HepG2 (cell line): Measurements from ENCODE around the gene PARP3. TPM values are rescaled to one million over a fixed set of nuclear protein-coding genes. Genes with fewer than 3 reads are reported as not detected.

Experiments used
- ATAC-seq: fragments of 200-7000 bp; cut with Tn5 transposase; 3 replicates; pipeline ENCODE4 v1.9.1; 2020; ENCODE audit warnings: mild to moderate bottlenecking, moderate library complexity
- BruUV-seq: library from RNA; stranded (reverse); fragments of 400-500 nt; replicated peaks from 2 replicates; lab custom pipeline; 2021; lab: Mats Ljungman, UMichigan
- CTCF ChIA-PET: fragments of 300-600 bp; formaldehyde crosslinking; extraction: SDS; loops from one replicate; lab custom pipeline; 2021; ENCODE audit warnings: low total read pairs, inconsistent platforms, low intra/inter-chr PET ratio; lab: Yijun Ruan, JAX
- POLR2A ChIA-PET: fragments of 350-600 bp; sonication (Branson Sonifier 250); formaldehyde crosslinking; loops from one replicate; lab custom pipeline; 2020; ENCODE audit warnings: antibody characterized with exemption, inconsistent platforms; lab: Yijun Ruan, JAX
- DNase-seq: peaks from one replicate; pipeline ENCODE4 v3.0.0-alpha.2; 2015; ENCODE audit warnings: low spot score
- FAIRE-seq: peaks from 3 replicates; lab custom pipeline; 2011; peaks lifted over from hg19 to GRCh38; lab: Jason Lieb, UNC
- H2AFZ ChIP-seq: one replicate; pipeline ENCODE4 v1.6.1; 2011; ENCODE audit warnings: low read length, inconsistent platforms
- H3K27ac ChIP-seq: fragments of 300-600 bp; 3 replicates; pipeline ENCODE4 v1.8.0; 2011; ENCODE audit warnings: mixed run types, mild to moderate bottlenecking, mixed read lengths, low read length, inconsistent platforms; ENCODE audit not compliant: insufficient read depth; ENCODE audit errors: extremely low read length
- H3K27me3 ChIP-seq, 2 experiments: fragments of 200-600 bp in 1 of 2; 2 replicates in 1 of 2; 3 replicates in 1 of 2; pipeline versions ENCODE4 v1.6.0 to v1.8.0; 2011; ENCODE audit warnings: low read length in 2 of 2, mild to moderate bottlenecking in 2 of 2, moderate library complexity in 2 of 2, inconsistent platforms in 1 of 2; ENCODE audit not compliant: insufficient read depth in 2 of 2, control insufficient read depth in 1 of 2
- H3K36me3 ChIP-seq, 2 experiments: fragments of 200-600 bp in 1 of 2; replicated peaks in 1 of 2; 2 replicates in 1 of 2; 3 replicates in 1 of 2; pipeline versions ENCODE4 v1.5.1 to v1.8.0; 2011; ENCODE audit warnings: low read length in 2 of 2, inconsistent platforms in 1 of 2; ENCODE audit not compliant: insufficient read depth in 2 of 2, control insufficient read depth in 1 of 2
- H3K4me1 ChIP-seq: 2 replicates; pipeline ENCODE4 v1.5.1; 2012; ENCODE audit warnings: low read length, inconsistent platforms; ENCODE audit not compliant: insufficient read depth
- H3K4me2 ChIP-seq: 2 replicates; pipeline ENCODE4 v1.6.0; 2011; ENCODE audit warnings: low read depth, low read length, inconsistent platforms
- H3K4me3 ChIP-seq, 3 experiments: fragments of 200-600 bp in 1 of 3; sonication (generic), shearing (Covaris generic) in 1 of 3; replicated peaks in 1 of 3; 2 replicates each; pipeline ENCODE4 v1.5.1; 2011 to 2016; ENCODE audit warnings: low read length in 3 of 3, inconsistent platforms in 2 of 3, low read depth in 2 of 3, mild to moderate bottlenecking in 2 of 3, control low read depth in 1 of 3, mixed read lengths in 1 of 3; ENCODE audit not compliant: insufficient read depth in 1 of 3
- H3K79me2 ChIP-seq: one replicate; pipeline ENCODE4 v1.6.1; 2011; ENCODE audit warnings: low read length, inconsistent platforms; ENCODE audit not compliant: insufficient read depth
- H3K9ac ChIP-seq: 2 replicates; pipeline ENCODE4 v1.6.0; 2011; ENCODE audit warnings: mild to moderate bottlenecking, low read depth, low read length, inconsistent platforms; ENCODE audit not compliant: insufficient read depth
- H3K9me3 ChIP-seq: 2 replicates; pipeline ENCODE4 v1.5.1; 2012; ENCODE audit warnings: mild to moderate bottlenecking, low read length
- H4K20me1 ChIP-seq: 2 replicates; pipeline ENCODE4 v1.6.0; 2011; ENCODE audit warnings: inconsistent platforms, mild to moderate bottlenecking, low read length, moderate library complexity; ENCODE audit not compliant: insufficient read depth
- AGO2 ChIP-seq: fragments of 200-400 bp; formaldehyde crosslinking; optimal IDR thresholded peaks from 2 replicates; pipeline ENCODE3; 2017; ENCODE audit warnings: mild to moderate bottlenecking, low read depth, low read length, moderate library complexity
- DNMT1 ChIP-seq: sonication (generic); formaldehyde crosslinking; IDR thresholded peaks from 2 replicates; pipeline ENCODE4 v1.5.1; 2020; ENCODE audit warnings: mild to moderate bottlenecking, missing genetic modification reagents
- MBNL3 ChIP-seq: fragments of 250-450 bp; sonication (Bioruptor Pico); conservative IDR thresholded peaks from 2 replicates; pipeline ENCODE4 v1.8.0; 2022; ENCODE audit warnings: mild to moderate bottlenecking, inconsistent platforms
- SIX4 ChIP-seq: sonication (generic); formaldehyde crosslinking; IDR thresholded peaks from 2 replicates; pipeline ENCODE4 v1.4.0; 2020; ENCODE audit warnings: missing genetic modification reagents
- SRY ChIP-seq: sonication (generic); formaldehyde crosslinking; IDR thresholded peaks from 2 replicates; pipeline ENCODE4 v1.8.0; 2022; ENCODE audit warnings: mild to moderate bottlenecking, missing genetic modification reagents
- TEAD2 ChIP-seq: sonication (generic); formaldehyde crosslinking; IDR thresholded peaks from 2 replicates; pipeline ENCODE4 v1.9.0; 2021; ENCODE audit warnings: missing genetic modification reagents
- ZIK1 ChIP-seq: sonication (generic); formaldehyde crosslinking; IDR thresholded peaks from 2 replicates; pipeline ENCODE4 v1.5.0; 2020; ENCODE audit warnings: mild to moderate bottlenecking, low read depth, missing genetic modification reagents, borderline replicate concordance
- ZNF468 ChIP-seq: sonication (generic); formaldehyde crosslinking; IDR thresholded peaks from 2 replicates; pipeline ENCODE4 v1.8.0; 2022; ENCODE audit warnings: mild to moderate bottlenecking, moderate library complexity, missing genetic modification reagents
- WGBS: methylation state at CpG from one replicate; pipeline ENCODE4 v1.1.6; 2017; ENCODE audit warnings: low lambda C conversion rate; 5-methylcytosine and 5-hydroxymethylcytosine counted together
- in situ Hi-C: cut with HindIII; loops from 2 replicates; pipeline ENCODE4 v1.10.0; 2017; ENCODE audit warnings: low pct_unique_long_range_greater_than_20kb; ENCODE audit not compliant: extremely low pct_ligation_motif_present
- intact Hi-C: fragments of 100-400 bp; cut with micrococcal nuclease; formaldehyde crosslinking; loops from one replicate; pipeline ENCODE4 v1.10.0; 2022; ENCODE audit not compliant: unreplicated experiment
- polyA plus RNA-seq, 8 experiments: library from polyadenylated mRNA; depleted of rRNA in 3 of 8; stranded (reverse) in 7 of 8; unstranded in 1 of 8; fragments of >200 nt; fragmentation: Illumina TruSeq in 4 of 8; extraction: Trizol in 4 of 8; gene quantifications; 2 replicates each; pipeline versions ENCODE4 v1.2.1 to v1.2.3, GENCODE V29; 2011 to 2016; ENCODE audit warnings: low read depth in 4 of 8, missing spikeins in 1 of 8, mixed read lengths in 1 of 8; ENCODE audit not compliant: insufficient read depth in 1 of 8
- total RNA-seq, 5 experiments: library from RNA; depleted of rRNA; stranded (reverse); fragments of >200 nt; fragmentation: Illumina TruSeq; extraction: Trizol; gene quantifications; 2 replicates each; pipeline ENCODE4 v1.2.3, GENCODE V29; 2016; ENCODE audit warnings: low read depth in 1 of 5
- TF ChIP-seq, protein P1 (sequence below): sonication (generic); formaldehyde crosslinking; conservative IDR thresholded peaks from 2 replicates; pipeline ENCODE4 v1.4.0; 2020; ENCODE audit warnings: missing genetic modification reagents
- TF ChIP-seq, protein P2 (sequence below): sonication (generic); formaldehyde crosslinking; IDR thresholded peaks from 2 replicates; pipeline ENCODE4 v1.4.0; 2020; ENCODE audit warnings: low read depth, mild to moderate bottlenecking, missing genetic modification reagents
- TF ChIP-seq, protein P3 (sequence below): sonication (generic); formaldehyde crosslinking; IDR thresholded peaks from 2 replicates; pipeline ENCODE4 v1.5.1; 2020; ENCODE audit warnings: mild to moderate bottlenecking, missing genetic modification reagents, moderate library complexity

The PARP3 gene
- total and polyA plus RNA-seq, 2 of the 13 experiments (the other 11 are each of a cell fraction or from before 2014, with no cell fraction given) = 11.2 to 21.5 TPM

DNA sequence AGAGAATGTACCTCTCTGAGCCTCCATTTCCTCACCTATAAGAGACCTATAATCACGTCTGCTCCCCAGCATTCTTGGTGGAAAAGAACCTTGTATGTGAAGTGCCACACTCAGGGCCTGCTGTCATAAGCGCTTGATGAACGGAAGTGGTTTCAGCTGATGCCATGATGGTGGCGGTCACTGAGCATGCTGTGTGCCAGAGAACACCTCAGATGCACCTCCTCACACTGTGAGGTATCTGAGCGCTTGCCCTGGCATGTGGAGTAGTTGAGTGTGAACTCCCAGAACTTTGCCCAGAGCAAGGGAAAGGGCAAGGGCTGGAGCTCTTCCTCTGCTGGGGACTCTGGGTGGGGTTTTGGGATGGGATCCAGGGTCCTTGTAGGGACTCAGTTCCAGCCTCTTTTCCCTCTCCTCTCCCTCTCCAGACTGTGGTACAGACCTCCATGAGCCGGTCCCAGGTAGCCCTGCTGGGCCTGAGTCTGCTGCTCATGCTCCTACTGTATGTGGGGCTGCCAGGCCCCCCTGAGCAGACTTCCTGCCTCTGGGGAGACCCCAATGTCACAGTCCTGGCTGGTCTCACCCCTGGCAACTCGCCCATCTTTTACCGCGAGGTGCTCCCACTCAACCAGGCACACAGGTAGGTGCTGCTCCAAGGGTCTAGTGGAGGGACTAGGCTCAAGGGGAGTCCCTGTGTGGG is 35.4 kb downstream of the PARP3 start:
- Histone ChIP-seq H3K9ac (no peak overlapping the region), H2AFZ (no peak overlapping the region), H3K4me3 (no peak overlapping the region), H3K36me3 (no peaks in the 10 kb centered on the region; a peak in 1 of 5 replicates), H3K27ac (no peak overlapping the region), H3K27me3 (no peaks in the 10 kb centered on the region; a peak in 1 of 5 replicates), H4K20me1 (no peaks in the 10 kb centered on the region), H3K4me2 (no peak overlapping the region), H3K9me3 (no peaks in the 10 kb centered on the region), H3K79me2 (peaks cover 10% of the 10 kb centered on the region)
- intact Hi-C loops = no loop called here
- 92% methylated on average over 7 of the region's 9 CpGs for WGBS
- no peak for ATAC-seq
- CTCF ChIA-PET = no interaction called here
- BruUV-seq = no TSS peak
- DNase-seq = no peak
- in situ Hi-C loops = no loop called here
- no peak for FAIRE-seq
- TF ChIP-seq, protein P1, sequence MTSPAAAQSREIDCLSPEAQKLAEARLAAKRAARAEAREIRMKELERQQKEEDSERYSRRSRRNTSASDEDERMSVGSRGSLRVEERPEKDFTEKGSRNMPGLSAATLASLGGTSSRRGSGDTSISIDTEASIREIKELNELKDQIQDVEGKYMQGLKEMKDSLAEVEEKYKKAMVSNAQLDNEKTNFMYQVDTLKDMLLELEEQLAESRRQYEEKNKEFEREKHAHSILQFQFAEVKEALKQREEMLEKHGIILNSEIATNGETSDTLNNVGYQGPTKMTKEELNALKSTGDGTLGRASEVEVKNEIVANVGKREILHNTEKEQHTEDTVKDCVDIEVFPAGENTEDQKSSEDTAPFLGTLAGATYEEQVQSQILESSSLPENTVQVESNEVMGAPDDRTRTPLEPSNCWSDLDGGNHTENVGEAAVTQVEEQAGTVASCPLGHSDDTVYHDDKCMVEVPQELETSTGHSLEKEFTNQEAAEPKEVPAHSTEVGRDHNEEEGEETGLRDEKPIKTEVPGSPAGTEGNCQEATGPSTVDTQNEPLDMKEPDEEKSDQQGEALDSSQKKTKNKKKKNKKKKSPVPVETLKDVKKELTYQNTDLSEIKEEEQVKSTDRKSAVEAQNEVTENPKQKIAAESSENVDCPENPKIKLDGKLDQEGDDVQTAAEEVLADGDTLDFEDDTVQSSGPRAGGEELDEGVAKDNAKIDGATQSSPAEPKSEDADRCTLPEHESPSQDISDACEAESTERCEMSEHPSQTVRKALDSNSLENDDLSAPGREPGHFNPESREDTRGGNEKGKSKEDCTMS (CRISPR knock-in tag) = no peak
- TF ChIP-seq MBNL3 = no peak
- TF ChIP-seq, protein P2, sequence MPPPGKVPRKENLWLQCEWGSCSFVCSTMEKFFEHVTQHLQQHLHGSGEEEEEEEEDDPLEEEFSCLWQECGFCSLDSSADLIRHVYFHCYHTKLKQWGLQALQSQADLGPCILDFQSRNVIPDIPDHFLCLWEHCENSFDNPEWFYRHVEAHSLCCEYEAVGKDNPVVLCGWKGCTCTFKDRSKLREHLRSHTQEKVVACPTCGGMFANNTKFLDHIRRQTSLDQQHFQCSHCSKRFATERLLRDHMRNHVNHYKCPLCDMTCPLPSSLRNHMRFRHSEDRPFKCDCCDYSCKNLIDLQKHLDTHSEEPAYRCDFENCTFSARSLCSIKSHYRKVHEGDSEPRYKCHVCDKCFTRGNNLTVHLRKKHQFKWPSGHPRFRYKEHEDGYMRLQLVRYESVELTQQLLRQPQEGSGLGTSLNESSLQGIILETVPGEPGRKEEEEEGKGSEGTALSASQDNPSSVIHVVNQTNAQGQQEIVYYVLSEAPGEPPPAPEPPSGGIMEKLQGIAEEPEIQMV (CRISPR knock-in tag) = no peak
- TF ChIP-seq DNMT1 (CRISPR knock-in tag) = no peak
- TF ChIP-seq SRY = no peak
- no peak for TF ChIP-seq TEAD2
- no peak for TF ChIP-seq SIX4 (CRISPR knock-in tag)
- TF ChIP-seq, protein P3, sequence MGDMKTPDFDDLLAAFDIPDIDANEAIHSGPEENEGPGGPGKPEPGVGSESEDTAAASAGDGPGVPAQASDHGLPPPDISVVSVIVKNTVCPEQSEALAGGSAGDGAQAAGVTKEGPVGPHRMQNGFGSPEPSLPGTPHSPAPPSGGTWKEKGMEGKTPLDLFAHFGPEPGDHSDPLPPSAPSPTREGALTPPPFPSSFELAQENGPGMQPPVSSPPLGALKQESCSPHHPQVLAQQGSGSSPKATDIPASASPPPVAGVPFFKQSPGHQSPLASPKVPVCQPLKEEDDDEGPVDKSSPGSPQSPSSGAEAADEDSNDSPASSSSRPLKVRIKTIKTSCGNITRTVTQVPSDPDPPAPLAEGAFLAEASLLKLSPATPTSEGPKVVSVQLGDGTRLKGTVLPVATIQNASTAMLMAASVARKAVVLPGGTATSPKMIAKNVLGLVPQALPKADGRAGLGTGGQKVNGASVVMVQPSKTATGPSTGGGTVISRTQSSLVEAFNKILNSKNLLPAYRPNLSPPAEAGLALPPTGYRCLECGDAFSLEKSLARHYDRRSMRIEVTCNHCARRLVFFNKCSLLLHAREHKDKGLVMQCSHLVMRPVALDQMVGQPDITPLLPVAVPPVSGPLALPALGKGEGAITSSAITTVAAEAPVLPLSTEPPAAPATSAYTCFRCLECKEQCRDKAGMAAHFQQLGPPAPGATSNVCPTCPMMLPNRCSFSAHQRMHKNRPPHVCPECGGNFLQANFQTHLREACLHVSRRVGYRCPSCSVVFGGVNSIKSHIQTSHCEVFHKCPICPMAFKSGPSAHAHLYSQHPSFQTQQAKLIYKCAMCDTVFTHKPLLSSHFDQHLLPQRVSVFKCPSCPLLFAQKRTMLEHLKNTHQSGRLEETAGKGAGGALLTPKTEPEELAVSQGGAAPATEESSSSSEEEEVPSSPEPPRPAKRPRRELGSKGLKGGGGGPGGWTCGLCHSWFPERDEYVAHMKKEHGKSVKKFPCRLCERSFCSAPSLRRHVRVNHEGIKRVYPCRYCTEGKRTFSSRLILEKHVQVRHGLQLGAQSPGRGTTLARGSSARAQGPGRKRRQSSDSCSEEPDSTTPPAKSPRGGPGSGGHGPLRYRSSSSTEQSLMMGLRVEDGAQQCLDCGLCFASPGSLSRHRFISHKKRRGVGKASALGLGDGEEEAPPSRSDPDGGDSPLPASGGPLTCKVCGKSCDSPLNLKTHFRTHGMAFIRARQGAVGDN (CRISPR knock-in tag) = 0 out of 2 replicates have a peak, but pooled peaks have one; percentile 13
- TF ChIP-seq ZNF468 = no peak
- TF ChIP-seq ZIK1 (CRISPR knock-in tag) = no peak
- peak; percentile 11 for TF ChIP-seq AGO2
- TF ChIP-seq, all 625 proteins: peak for 2
- POLR2A ChIA-PET = interaction anchor here (1.4 to 1.6 kb wide), 2 partner anchors 35 to 69 kb away, joined by 3 to 4 read pairs; partner anchors contain the start of gene PARP3
- H3K4me1 ChIP-seq = peaks cover 37% of the 10 kb centered on the region
